Activated CD8-positive, alpha-beta memory T cell treated with anti-CD3 and anti-CD28 coated beads, Interleukin-2, amount 50 U/mL, for 1 hour (primary cell): ENCODE measurements around the gene ADAMTS13.
"Not testable (repeated sequence)": the region's sequence is repeated elsewhere in the genome, so short reads cannot be mapped to it uniquely, and the experiment has no call there.

Experiments used
- DNase-seq: peaks from one replicate; pipeline ENCODE4 v3.0.0-alpha.2; 2020; ENCODE audit errors: extremely low read depth

Gene ADAMTS13

DNA sequence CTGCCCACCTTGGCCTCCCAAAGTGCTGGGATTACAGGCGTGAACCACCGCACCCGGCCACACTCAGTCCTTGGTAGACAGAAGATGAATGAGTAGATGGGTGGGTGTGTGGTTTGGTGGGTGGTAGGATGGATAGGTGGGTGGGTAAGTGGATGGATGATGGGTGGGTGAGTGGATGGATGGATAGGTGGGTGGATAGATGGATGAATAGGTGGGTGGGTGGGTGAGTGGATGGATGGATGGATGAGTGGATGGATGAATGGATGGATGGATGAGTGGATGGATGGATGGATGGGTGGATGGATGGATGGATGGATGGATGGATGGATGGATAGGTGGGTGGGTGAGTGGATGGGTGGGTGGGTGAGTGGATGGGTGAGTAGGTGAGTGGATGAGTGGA lies 29.9 kb upstream of the ADAMTS13 start:
- DNase-seq, result not testable (repeated sequence)

DNA sequence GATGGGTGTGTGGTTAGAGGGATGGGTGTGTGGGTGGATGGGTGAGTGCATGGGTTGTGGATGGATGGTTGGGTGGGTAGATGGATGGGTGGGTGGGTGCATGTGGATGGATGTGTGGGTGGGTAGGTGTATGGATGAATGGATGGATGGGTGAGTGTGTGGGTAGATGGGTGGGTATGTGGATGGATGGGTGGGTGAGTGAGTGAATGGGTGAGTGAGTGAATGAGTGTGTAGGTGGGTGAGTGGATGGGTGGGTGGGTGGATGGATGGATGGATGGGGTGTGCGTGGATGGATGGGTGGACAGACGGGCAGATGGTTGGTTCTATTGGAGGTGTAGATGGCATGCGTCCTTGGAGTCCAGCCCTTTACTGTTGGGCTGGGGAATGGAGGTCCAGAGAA lies 28.8 kb upstream of the ADAMTS13 start:
- DNase-seq, result no peak

DNA sequence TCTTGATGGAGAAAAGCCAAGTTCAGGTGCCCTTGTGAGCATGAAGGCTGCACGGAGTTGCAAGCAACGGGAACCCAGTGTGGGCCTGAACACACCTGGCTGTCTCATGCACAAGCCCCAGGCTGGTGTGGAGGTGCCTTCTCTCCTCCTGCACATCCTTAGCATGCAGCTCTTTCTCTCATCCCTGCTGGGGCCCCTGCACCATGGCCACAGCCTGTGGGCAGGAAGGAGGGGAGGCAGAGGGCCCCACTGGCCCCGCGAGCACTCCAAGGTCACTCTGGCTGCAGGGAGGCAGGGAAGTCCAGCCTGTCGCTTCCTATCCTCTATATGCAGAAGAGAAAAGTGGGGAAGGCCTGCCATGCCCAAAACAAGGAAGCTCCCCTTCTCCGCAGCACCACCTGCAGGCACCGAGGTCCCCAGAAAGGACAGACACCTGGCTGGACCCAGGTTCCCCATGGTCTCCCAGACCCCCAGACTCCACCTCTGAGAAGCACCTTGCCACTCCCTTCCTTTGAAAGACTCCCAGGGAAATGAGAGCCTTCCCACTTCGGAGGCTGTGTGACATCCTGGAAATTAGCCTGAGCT lies 27.4 kb upstream of the ADAMTS13 start:
- DNase-seq, result no peak

DNA sequence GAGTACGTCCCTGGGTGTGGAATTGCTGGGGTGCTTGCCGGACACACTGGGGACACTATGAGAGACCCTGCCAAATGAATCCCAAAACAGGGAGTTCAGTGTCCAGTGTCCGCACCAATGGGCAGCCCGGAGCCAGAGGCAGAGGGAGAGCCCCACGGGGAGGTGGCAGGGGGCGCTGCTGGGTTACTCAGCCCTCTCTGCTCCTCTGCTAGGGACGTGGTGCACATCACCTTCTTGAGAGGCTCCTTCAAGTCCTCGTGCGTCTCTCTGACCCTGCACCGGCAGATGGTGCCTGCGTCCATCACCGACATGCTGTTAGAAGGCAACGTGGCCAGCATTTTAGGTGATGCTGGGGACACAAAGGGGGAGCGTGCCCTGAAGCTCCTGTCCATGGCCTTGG lies 25.2 kb upstream of the ADAMTS13 start:
- no peak for DNase-seq

DNA sequence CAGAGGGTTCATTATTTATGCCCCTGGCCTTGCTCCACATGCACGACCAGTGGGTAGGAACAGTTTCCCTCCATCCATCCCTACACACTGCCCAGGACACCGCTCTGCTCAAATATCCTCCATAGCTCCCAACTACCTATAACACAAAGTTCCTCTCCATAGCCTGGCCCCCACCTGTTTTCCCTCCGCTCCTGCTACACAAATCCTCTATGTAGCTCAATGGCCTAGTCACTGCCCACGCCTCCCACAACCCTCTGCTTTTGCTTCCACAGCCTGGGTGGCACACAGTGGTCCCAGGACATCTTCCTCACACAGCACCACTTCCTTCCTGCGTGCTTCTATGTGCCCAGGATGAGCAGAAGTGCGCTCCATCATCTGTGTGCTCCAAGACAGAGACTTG lies 24.8 kb upstream of the ADAMTS13 start:
- no peak for DNase-seq

DNA sequence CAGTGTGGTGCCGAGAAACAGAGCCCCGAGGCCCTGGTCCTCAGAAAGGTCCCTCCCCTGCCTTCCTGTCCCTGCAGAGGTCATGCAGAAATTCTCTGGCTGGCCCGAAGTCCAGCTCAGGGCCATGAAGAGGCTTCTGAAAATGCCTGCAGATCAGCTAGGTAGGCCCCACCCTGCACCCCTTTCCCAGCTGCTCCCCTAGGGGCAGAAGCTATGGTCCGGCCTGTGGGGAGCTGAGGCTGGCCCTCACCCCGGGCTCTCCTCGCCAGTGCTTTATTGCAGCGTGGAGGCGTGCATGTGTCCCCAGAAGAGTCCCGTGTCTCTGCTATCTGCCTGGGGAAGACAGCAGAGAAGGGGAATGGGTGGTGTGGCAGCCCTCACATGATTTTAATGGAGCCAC lies 24.3 kb upstream of the ADAMTS13 start:
- DNase-seq, result no peak

DNA sequence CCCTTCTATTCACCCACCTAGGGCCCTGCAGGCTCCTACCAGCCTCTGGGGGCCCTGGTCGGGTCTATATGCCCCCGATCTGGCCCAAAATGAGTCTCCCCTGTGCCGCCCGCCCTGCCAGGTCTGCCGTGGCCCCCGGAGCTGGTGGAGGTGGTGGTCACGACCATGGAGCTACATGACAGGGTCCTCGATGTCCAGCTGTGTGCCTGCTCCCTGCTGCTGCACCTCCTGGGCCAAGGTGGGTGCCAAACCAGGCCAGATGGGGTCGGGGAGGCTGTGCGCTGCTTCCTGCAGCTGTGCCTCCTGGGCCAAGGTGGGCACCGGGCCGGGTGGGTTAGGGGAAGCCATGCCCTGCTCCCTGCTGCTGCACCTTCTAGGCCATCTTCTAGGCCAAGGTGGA lies 21.9 kb upstream of the ADAMTS13 start:
- no peak for DNase-seq

DNA sequence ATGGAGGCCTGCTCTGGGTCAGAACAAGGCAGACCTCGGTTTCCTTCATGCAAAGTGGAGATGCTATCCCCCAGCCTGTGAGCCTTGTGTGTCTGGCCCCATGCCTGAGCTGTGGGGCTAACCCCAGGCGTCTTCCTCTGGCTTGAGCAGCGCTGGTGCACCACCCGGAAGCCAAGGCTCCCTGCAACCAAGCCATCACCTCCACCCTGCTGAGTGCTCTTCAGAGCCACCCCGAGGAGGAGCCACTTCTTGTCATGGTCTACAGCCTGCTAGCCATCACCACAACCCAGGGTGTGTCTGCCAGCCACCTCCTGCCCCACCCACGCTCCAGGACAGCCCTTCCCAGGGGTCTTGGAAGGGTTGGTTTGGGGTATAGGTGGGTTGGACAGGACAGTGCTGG lies 20.6 kb upstream of the ADAMTS13 start:
- DNase-seq, result no peak

DNA sequence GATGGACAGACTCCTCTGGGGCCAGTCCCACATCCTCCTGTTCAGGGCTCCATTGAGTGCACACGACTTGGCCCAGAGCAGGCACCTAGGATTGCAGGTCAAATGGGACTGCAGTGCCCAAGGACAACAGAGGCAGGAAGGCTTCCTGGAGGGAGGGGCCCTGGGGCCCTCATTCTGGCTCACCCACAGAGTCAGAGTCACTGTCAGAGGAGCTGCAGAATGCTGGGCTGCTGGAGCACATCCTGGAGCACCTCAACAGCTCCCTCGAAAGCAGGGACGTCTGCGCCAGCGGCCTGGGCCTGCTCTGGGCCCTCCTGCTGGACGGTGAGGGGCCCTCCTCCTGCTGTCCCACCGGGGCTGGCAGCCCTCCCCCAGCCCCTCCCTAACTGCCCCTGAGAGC lies 19.5 kb upstream of the ADAMTS13 start:
- DNase-seq, result no peak

DNA sequence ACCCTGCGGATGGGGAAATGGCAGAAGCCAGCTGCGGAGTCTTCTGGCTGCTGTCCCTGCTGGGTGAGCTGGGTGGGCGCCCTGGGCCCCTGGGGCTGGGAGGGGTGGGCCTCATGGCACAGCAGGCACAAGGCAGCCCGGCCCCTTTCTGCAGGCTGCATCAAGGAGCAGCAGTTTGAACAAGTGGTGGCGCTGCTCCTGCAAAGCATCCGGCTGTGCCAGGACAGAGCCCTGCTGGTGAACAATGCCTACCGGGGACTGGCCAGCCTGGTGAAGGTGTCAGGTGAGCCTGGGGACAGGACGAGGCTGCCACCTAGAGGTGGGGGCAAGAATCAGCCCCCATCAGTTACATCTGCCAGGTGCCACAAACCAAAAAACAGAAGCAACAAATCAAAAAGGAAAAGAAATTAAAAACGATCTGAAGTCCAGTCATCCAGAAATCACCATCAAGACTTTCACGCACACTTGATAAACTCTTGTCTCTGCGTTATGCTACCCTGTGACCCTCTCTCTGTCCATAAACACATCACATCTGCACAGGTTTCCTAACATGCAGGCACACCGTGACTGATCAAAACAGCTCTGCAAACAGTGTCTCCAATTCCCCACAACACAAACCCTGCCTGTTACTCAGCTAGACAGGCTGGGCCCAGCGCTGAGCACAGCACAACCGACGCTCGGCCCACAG lies 18.3 kb upstream of the ADAMTS13 start:
- peak; percentile 41 for DNase-seq

DNA sequence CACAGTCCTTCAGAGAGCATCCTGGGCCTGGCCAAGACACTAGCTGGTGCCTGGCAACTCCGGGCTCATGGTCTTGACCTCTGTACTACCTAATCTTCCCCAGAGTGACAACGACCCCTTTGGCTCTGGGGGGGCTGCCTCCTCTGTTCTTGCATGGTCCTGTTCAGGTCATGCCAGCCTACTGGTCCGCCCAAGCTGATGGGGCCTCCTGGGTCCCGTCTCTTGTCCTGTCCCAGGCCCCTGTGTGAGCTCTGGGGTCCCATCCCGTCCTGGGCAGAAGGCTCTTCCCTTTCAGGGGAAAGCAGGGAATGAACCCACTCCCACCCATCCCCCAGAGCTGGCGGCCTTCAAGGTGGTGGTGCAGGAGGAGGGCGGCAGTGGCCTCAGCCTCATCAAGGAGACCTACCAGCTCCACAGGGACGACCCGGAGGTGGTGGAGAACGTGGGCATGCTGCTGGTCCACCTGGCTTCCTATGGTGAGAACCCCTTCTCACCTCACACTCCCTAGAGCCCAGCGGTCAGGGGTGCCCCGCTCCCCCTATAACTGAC lies 17.6 kb upstream of the ADAMTS13 start:
- DNase-seq, result no peak

DNA sequence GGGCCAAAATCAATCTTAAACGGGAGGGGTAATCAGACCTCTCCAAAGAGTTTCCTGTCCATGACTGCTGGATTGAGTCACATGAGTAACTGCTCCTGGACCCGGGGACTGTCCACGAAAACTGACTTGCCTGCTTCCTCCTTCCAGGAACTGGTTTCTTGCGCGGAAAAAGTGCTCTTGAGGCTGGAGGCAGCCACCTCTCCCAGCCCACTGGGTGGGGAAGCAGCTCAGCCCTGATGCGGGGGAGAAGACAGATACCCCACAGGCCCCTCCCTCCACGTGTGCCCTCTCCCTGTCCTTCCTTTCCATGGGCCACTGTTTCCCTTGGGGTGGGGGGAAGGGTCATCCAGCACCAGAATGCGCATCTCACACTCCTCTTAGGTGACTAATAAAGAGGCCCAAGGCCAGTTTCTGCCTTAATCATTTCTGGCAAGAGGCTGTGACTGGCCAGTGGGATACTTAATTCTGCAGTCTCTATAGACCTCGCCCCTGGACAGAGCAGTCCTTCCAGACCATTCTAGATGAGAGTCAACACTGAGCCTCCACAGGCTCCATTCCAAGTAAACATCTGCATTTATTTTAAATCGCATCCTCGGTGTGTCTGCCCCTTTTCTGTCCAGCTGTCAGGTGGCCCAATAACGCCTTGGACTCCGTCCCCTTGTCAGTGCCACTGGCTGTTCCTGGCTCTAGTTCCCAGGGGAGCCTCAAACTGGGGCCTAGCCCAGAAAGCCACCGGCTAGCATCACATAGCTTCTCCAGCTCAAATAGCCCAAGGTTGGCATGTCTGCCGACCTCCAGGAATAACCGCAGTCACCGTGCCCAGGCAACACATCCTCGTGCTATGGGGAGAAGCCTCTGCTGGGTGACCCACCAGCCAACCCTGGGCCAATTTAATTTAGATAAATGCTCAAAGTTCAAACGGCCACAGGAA lies 16.4 kb upstream of the ADAMTS13 start:
- no peak for DNase-seq

DNA sequence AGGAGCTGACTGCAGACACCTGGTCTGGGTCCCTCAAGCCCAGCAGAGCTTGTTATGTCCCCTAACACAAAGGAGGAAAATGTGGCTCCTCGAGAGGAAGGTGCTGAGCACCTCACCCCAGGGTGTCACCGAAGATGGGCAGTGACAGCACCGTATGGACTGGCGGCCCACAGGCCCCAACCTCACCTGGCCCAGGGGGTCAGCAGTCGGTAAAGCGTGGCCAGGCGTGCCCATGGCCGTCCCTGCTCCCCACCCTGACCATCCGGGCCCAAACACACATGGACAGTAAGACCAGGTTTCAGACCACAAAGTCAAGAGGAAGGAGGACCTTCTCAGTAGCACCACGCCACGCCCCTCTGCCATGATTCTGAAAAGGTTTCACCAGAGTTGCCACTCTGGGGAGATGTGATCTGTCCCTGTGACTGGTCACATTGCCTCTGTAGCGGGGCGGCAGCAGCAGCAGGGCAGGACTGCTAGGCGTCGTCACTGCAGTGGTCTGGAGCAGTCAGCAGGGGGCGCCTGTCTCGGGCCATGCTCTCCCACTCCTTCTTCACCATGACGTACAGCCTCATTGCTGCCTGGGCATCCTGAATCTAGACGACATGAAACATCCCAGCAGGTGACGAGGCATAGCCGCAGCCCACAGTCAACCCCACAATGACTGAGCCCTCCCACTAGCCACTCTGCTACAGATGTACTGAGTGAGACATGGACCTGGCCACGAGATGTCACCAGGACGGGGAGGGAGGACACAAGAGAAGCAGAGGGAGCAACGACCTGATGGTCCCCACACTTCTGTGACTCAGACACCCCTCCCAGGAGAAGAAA lies 15.5 kb upstream of the ADAMTS13 start:
- peak; percentile 41 for DNase-seq

DNA sequence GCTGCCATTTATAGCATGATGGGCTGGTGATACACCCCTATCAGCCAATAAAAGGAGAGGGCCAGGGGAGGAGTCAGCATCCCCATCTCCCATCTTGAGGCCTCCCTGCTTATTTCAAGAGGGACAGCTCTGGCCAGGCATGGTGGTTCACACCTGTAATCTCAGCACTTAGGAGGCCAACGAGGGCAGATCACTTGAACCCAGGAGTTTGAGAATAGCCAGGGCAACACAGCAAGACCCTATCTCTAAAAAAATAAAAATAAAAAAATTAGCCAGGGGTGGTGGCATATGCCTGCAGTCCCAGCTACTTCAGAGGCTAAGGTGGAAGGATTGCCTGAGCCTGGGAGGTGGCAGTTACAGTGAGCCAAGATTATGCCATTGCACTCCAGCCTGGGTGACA lies 14.1 kb upstream of the ADAMTS13 start:
- DNase-seq, result no peak

DNA sequence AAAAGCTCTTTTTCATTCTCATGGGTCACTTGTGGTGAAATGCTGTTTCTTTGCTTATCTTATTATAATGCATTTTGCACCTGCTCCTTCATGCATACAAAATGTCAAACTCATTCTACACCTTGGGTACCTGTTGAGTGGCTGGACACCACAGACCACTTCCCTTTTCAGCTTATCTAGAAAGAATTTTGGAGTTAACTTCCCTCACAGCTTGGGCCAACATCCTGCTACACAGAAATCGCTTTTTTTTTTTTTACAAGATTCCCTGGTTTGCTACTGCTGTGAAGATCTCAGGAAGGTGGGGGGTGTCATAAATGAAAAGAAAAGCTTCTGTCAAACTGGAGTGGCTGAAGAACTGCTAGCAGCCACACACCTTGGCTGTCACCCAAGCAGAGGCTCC lies 7.0 kb upstream of the ADAMTS13 start:
- DNase-seq, result no peak

DNA sequence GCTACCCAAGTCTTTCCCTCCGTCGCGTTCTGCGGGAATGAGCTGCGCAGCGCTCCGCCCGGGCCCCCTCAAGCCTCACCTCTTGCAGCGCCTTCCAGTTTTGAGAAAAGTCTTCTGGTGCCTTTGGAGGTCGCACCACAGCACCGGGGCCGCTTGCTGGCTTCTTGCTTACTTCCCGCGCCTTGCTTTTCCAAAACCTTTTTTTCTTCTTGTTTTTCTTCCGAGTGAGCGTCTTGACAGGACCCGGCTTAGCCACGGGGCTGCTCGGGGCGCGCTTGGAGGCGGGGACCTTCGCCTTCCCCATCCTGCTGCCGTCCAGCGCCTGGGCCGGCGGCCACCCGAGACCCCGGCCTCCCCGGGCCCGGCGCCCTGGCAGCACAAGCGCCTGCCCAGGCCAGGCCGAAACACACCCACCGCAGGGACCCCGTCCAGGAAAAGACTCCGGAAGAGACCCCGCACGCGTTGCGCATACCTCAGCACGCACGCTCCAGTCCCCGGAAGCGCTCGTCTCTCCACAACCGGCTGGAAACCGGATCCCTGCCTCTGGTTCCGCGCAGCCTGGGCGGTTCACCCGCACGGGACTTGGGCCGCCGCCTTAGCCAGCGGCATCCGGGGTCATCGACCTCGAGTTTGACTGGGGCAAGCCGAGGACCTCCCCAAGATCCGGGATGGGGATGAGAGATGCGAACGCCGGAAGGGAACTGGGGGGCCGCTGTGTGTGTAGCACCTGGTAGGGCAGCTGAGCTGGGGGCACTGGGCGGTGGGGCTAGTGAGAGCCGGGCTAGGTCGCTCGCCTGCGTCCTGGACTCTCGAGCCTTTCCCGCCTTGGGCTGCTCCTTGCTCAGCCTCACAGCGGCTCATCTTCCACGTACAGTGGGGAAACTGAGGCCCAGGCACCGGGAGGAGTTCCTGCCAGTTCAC lies 4.4 kb upstream of the ADAMTS13 start, which contains the start of gene REXO4:
Gene REXO4 (minus strand): TSS at position 470 of the 921 bp plus-strand sequence. CDS start 166 bp downstream, at position 304.
- DNase-seq, result peak; percentile 55

DNA sequence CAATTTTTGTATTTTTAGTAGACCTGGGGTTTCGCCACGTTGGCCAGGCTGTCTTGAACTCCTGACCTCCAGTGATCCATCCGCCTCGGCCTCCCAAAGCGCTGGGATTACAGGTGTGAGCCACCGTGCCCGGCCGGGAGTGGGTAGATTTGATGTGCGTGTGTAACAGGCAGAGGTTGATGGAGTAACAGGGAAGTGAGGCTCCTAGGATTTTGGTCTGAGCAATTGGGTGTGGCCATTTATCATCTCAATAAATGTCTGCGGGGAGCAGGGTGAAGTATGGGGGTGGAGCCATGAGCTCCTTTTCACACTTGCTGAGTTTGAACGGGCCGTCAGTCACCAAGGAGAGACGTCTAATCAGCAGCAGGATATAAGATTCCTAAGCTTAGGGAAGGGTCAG lies 3.2 kb upstream of the ADAMTS13 start:
- no peak for DNase-seq

DNA sequence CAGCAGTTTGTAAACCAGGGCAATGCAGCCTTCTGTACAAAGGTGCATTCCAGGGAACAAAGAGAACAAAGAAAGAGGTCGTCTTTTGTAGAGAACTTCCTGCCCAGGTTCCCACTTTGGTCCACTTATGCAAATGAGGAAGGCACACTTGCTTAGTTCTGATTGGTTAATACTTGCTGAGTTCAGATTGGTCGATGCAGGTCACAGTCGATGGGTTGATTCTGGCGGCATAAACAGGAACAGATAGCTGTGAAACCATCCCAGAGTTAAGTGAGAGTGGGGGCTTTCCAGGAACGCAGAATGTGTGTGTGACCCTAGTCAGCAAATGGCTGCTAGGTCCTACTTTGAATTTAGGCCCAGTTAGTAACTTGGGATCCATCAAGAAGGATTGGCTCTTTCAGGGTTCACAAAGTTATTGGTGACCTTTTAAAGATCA lies 1.8 kb upstream of the ADAMTS13 start:
- no peak for DNase-seq

DNA sequence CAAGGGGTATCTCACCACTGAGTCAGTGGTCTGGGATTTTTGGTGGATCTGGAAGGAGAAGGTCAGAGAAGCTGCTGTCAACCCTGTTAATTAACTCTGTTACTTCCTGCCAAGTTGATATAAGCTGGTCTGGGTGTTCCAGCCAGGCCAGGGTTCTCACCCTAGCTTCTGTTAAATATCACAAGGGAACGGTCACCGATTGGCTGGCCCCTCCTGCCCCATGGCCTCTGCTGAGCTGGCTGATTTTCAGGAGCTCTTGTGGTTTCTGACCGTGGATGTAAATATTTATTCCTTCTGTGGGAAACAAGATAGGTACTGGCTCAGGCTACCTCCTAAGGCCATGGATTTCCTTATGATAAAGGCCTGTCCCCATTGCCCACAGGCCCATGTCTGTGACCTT lies 1.0 kb downstream of the ADAMTS13 start:
- no peak for DNase-seq

DNA sequence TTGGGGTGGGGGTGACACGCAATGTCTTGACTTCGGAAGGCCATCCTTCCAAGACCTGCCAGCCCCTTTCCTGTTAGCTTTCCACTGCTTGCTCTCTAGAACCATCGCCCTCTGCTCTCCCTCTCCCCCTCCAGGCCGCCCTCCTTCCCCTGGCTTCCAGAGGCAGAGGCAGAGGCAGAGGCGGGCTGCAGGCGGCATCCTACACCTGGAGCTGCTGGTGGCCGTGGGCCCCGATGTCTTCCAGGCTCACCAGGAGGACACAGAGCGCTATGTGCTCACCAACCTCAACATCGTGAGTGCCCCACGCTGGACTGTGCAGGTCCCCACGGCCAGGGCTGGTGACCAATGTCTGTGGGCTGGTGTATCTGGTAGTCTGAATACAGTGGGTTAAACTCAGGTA lies 2.0 kb downstream of the ADAMTS13 start:
- DNase-seq, result no peak
